GM12872 (cell line): Measurements from ENCODE around the gene NKIRAS2.
A peak's percentile ranks its signal among the peaks of the same experiment; 100 is the strongest.

Source experiments
- TF ChIP-seq, protein P1 (sequence below): IDR thresholded peaks from 3 replicates; pipeline ENCODE4 v1.5.1; 2011; ENCODE audit warnings: low read depth, mild to moderate bottlenecking, low read length, moderate library complexity; ENCODE audit not compliant: insufficient read depth

The NKIRAS2 gene

DNA sequence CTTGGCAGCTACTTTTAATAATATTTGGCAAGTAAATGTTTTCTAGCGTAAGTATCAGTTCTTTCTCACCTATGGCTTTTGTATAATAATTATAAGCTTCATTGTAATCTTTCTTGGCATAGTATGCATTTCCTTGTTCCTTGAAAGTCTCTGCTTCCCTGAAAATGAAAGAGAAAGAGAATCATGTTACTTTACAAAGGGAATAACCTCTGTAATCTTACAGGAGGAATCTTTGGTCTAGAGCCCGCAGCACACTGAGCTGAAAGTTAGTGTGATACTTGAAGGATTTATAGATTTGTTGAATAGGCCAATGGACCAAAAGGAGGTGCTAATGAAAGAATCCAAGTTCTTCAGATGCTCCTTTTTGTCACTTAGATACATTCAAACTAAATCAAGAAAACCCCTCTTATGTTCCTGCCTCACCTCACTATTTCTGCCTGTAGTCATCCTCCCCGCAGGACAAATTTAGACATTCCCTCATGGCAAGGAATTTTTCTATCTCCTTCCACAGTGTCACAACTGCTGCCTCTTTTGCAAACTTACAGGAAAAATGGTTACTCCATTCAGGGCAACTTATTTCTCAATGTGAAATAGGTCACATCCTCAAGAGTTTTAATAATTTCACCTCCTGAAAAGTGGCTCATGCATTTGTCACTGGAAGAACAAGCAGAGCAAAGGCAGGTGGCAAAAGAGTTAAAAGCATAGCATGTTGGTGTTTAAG is 19.3 kb upstream of the NKIRAS2 start:
- TF ChIP-seq, protein P1, sequence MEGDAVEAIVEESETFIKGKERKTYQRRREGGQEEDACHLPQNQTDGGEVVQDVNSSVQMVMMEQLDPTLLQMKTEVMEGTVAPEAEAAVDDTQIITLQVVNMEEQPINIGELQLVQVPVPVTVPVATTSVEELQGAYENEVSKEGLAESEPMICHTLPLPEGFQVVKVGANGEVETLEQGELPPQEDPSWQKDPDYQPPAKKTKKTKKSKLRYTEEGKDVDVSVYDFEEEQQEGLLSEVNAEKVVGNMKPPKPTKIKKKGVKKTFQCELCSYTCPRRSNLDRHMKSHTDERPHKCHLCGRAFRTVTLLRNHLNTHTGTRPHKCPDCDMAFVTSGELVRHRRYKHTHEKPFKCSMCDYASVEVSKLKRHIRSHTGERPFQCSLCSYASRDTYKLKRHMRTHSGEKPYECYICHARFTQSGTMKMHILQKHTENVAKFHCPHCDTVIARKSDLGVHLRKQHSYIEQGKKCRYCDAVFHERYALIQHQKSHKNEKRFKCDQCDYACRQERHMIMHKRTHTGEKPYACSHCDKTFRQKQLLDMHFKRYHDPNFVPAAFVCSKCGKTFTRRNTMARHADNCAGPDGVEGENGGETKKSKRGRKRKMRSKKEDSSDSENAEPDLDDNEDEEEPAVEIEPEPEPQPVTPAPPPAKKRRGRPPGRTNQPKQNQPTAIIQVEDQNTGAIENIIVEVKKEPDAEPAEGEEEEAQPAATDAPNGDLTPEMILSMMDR = no peak

DNA sequence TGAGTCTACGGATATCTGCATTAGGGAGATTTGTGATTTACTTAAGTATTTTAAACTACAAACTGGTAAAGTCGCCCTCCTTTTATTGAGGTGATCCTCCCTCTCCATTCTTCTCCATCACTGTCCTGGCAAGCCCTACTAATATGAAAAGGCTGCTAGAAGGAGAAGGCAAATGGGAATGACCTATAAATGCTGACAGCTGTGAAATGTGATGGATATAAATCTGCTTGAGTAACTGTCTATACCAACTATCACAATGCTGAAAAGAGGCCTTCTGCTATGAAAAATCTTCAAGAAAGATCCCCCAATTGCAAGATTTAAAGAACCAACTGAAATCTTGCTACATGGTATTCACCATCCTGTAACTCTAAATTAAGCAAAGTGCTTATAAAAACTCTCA is 18.2 kb upstream of the NKIRAS2 start:
- TF ChIP-seq, protein P1 = no peak

DNA sequence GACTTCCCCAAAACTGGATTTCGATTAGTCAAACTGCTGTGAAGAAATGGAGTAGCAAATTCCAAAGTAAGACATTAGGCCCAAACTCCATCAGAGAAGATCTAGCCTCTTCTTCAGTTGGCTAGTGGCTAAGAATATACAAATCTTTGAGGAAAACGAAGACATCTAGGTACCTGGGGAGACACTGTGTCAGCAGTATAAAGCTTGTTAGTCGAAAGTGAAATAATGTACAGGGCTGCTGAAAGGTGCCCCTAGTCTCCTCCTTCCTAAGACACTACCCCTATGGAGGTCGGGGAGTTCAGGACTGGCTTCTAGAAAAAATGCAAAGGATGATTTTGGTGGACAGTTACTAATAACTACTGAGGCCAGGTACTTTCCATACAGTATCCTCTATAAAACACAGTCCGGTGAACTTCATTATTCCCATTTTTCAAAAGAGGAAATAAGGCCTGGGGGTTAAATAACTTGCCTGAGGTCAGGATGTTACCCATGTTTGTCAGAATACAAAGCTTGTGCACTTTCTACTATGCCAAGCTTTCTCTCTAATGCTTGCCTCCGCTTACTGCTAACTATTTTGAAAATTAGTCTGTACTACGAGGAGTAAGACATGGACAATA is 17.6 kb upstream of the NKIRAS2 start:
- TF ChIP-seq, protein P1 = no peak

DNA sequence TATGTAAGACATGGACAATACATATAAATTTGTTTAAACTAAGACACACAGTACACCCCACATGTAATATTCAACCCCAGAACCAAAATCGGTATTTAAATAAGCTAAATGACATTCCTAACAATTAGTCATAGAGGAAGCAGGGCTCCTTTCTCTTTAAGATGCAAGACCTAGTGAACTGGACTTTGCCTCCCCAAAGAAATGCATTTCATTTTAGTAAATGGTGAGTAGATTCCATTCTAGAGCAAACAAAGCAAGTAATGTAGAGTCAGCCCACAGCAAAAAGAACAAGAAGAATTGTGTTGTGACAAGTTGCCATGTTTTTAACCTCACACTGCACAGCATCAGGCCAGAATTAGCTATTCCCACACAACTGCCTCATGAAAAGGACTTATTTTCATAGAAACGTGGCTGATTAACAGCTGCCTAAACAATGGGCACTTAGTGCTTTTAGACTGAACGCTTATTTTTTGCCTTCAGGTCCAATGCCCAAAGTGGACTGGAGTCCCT is 17.0 kb upstream of the NKIRAS2 start:
- TF ChIP-seq, protein P1 = no peak

DNA sequence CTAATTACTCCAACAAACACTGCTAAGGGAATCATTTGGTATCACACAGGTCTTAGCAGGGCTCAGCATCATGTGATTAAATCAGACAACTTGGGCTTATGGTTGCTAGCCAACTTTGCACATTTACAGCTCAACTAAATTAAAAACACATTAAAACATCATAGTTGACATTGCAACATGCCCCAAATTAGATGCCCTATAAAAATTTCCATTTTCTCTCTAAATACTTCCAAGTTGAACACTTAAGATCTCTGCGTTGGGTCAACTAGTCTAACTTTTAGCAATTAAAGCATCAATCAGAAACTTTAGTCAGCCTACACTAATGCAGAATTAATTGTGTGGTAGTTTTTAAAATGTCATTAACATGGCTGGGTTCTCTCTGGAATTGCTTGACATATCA is 14.7 kb upstream of the NKIRAS2 start:
- TF ChIP-seq, protein P1 = no peak

DNA sequence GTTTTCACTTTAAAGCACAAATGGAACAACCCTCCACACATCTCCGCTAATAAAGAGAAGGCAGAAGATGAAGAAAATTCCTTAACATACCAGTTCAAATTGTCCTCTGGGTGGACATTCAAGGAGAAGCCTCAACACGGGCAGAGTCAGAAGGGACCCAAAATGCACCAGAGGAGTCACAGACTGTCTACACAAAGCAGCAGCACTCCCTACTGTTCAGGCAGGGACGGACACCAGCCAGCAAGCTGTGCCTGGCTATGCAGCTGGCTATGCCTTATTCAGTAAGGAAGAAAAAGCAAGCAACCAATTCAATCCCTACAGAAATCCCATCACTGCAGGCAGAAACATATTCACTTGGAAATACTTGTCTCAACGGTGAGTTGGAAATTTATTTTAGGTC is 10.7 kb upstream of the NKIRAS2 start:
- TF ChIP-seq, protein P1 = peak; percentile 21; the same call in 1 of the 3 replicates

DNA sequence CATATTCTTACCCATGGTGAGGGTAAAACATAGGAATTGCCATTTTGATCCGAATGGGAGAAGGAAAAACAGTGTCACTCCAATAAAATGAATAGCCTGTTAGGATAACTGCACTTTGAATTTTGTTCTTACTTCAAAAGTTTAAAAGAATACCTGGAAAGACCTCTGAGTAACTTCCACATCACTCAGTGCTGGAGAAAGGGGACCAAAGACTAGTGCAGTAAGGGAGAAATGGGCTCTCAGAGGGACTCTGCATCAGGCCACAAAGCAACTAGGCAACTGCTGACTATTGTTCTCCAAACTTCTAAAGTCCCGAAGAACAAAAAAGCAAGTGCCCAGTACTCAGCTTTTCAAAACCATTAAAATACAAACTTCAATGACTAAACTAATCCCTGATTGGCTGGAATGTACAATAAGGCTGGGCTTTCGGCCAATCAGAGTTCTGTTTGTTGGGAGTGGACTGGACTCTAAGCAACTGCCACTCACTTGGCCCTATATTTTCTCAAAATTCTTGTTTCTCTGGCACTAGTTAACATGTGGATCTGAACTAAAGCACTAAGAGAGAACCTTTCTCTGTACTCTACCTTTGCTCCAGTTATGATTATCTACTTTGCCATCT is 8.9 kb upstream of the NKIRAS2 start:
- TF ChIP-seq, protein P1 = no peak
